Keratinocyte (primary cell): Measurements from ENCODE around the gene WNK2. TPM values are rescaled to one million over a fixed set of nuclear protein-coding genes. Genes with fewer than 3 reads are reported as not detected.

ENCODE experiments used
- DNase-seq: peaks from one replicate; pipeline ENCODE4 v3.0.0-alpha.2; 2011; ENCODE audit warnings: low read depth, missing footprints, low spot score
- FAIRE-seq: peaks from 2 replicates; lab custom pipeline; 2011; peaks lifted over from hg19 to GRCh38; lab: Jason Lieb, UNC
- H2AFZ ChIP-seq: 2 replicates; pipeline ENCODE4 v1.6.0; 2012; ENCODE audit warnings: low read length, control low read depth, inconsistent platforms; ENCODE audit not compliant: control insufficient read depth
- H3K27ac ChIP-seq: 2 replicates; pipeline ENCODE4 v1.5.1; 2011; ENCODE audit warnings: low read length; ENCODE audit not compliant: control insufficient read depth, insufficient read depth
- H3K27me3 ChIP-seq: 3 replicates; pipeline ENCODE4 v1.6.0; 2011; ENCODE audit warnings: low read length; ENCODE audit not compliant: control insufficient read depth, insufficient read depth; ENCODE audit errors: extremely low read depth
- H3K36me3 ChIP-seq, 2 experiments: 2 replicates in 1 of 2; 3 replicates in 1 of 2; pipeline ENCODE4 v1.5.1; 2011; ENCODE audit warnings: low read length in 2 of 2, mild to moderate bottlenecking in 1 of 2; ENCODE audit not compliant: control insufficient read depth in 2 of 2, insufficient read depth in 2 of 2; ENCODE audit errors: extremely low read depth in 1 of 2
- H3K4me1 ChIP-seq: 3 replicates; pipeline ENCODE4 v1.5.1; 2011; ENCODE audit warnings: low read length; ENCODE audit not compliant: control insufficient read depth, insufficient read depth; ENCODE audit errors: extremely low read depth
- H3K4me2 ChIP-seq: 3 replicates; pipeline ENCODE4 v1.6.0; 2011; ENCODE audit warnings: low read depth, low read length; ENCODE audit not compliant: control insufficient read depth, insufficient read depth; ENCODE audit errors: extremely low read depth
- H3K4me3 ChIP-seq, 3 experiments: fragments of 200-600 bp in 1 of 3; sonication (generic) in 1 of 3; 2 replicates in 2 of 3; 3 replicates in 1 of 3; pipeline ENCODE4 v1.5.1; 2011 to 2016; ENCODE audit warnings: low read length in 3 of 3, mild to moderate bottlenecking in 3 of 3, control low read depth in 2 of 3, inconsistent platforms in 1 of 3, low read depth in 1 of 3, mixed read lengths in 1 of 3, mixed run types in 1 of 3, moderate library complexity in 1 of 3; ENCODE audit not compliant: control insufficient read depth in 2 of 3, insufficient read depth in 2 of 3; ENCODE audit errors: extremely low read depth in 1 of 3
- H3K79me2 ChIP-seq: 2 replicates; pipeline ENCODE4 v1.6.0; 2012; ENCODE audit warnings: low read length; ENCODE audit not compliant: control insufficient read depth, insufficient read depth
- H3K9ac ChIP-seq: 3 replicates; pipeline ENCODE4 v1.6.0; 2011; ENCODE audit warnings: low read length; ENCODE audit not compliant: control insufficient read depth, insufficient read depth; ENCODE audit errors: extremely low read depth
- H3K9me1 ChIP-seq: 3 replicates; pipeline ENCODE4 v1.6.0; 2011; ENCODE audit warnings: low read length; ENCODE audit not compliant: control insufficient read depth, insufficient read depth; ENCODE audit errors: extremely low read depth
- H3K9me3 ChIP-seq: 2 replicates; pipeline ENCODE4 v1.5.1; 2012; ENCODE audit warnings: low read depth, low read length; ENCODE audit not compliant: control insufficient read depth
- H4K20me1 ChIP-seq: 3 replicates; pipeline ENCODE4 v1.6.0; 2011; ENCODE audit warnings: low read length; ENCODE audit not compliant: control insufficient read depth, insufficient read depth; ENCODE audit errors: extremely low read depth
- EZH2 ChIP-seq: IDR thresholded peaks from one replicate; pipeline ENCODE4 v1.6.1; 2012; ENCODE audit warnings: inconsistent platforms, mild to moderate bottlenecking, low read length, moderate library complexity
- dilution Hi-C: fragments of 300-500 bp; cut with MboI; formaldehyde crosslinking; loops from one replicate; pipeline ENCODE4 v1.7.0; 2020; ENCODE audit warnings: low sequenced_read_pairs; ENCODE audit not compliant: extremely low pct_ligation_motif_present
- polyA plus RNA-seq, 5 experiments: library from polyadenylated mRNA; depleted of rRNA in 3 of 5; stranded (reverse) in 3 of 5; stranded (forward) in 1 of 5; unstranded in 1 of 5; fragments of >200 nt; gene quantifications; 1 replicate in 1 of 5; 2 replicates in 3 of 5; 3 replicates in 1 of 5; pipeline versions ENCODE4 v1.2.1 to v1.2.3, GENCODE V29; 2011 to 2012; ENCODE audit warnings: missing spikeins in 2 of 5, low read depth in 1 of 5, low replicate concordance in 1 of 5
- TF ChIP-seq, protein P1 (sequence below), 3 experiments: IDR thresholded peaks in 1 of 3; conservative IDR thresholded peaks in 1 of 3; optimal IDR thresholded peaks in 1 of 3; 2 replicates in 2 of 3; 3 replicates in 1 of 3; pipeline versions ENCODE3 to v1.5.1; 2011; ENCODE audit warnings: low read length in 3 of 3, mild to moderate bottlenecking in 3 of 3, moderate library complexity in 2 of 3, control low read depth in 1 of 3, inconsistent platforms in 1 of 3; ENCODE audit not compliant: insufficient read depth in 2 of 3; ENCODE audit errors: extremely low read depth in 1 of 3

Gene WNK2
- polyA plus RNA-seq, 1 donor (not counting 4 experiments of a cell fraction or from before 2014, with no cell fraction given): not detected

DNA sequence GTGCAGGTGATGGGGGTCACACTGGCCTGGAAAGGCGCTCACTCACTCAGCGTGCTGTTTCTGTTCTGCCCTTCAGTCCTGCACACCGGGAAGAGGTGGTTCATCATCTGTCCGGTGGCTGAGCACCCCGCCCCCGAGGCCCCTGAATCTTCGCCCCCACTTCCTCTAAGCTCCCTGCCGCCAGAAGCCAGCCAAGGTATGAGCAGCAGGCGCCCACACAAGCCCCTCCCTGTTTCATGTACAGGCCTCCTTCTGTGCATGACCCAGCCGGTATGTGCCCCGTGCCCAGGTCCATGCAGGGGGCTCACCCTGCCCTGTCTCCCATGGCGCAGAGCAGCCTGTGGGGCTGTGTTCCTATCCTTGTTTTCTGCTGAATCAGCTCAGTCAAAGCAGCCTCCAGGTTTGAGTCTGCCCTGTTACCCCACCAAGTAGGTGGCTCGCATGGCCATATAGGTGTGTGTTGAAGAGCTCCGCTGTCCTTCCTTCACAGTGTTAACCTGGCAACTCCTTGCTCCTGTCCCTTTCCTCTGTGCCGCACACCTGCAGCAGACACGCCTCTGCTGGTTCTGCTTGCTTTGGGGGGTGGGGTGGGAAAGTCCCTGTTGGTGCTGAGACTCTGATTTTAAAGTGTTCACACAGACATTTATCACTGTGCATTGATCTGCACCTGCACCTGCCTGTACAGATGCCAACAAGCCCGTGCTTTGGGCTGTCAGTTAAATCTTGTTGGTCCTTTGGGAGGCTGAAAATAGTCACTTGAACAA is 84.8 kb downstream of the WNK2 start:
- H3K36me3 ChIP-seq: no peaks in the 10 kb centered on the region
- dilution Hi-C loops: no loop called here
- DNase-seq: no peak

DNA sequence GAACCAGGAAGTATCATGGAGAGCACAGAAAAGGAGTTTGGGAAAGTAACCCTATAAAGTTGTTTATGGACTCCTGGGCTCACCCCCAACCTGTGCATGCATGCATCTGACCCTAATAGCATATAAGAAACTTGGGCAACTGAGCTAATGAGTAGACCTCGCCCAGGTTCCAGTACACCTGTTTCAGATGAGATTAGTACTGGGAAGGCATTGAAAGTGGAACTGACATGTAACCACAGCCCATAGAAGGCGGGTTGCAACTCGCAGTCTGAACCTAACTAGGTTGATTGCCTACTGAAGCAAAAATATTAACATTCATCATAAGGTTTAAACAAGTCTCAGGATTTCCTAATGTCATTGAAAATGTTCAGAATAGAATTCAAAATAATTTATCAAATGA is 87.0 kb downstream of the WNK2 start:
- Histone ChIP-seq H3K9me3 (no peaks in the 10 kb centered on the region), H3K9ac (no peak overlapping the region), H3K9me1 (no peaks in the 10 kb centered on the region), H3K79me2 (no peaks in the 10 kb centered on the region), H3K4me1 (no peaks in the 10 kb centered on the region), H2AFZ (no peak overlapping the region), H3K4me2 (no peak overlapping the region), H3K36me3 (no peaks in the 10 kb centered on the region), H3K27me3 (peaks cover 32% of the 10 kb centered on the region), H3K27ac (no peak overlapping the region), H4K20me1 (no peaks in the 10 kb centered on the region), H3K4me3 (no peak overlapping the region)
- dilution Hi-C loops: no loop called here
- TF ChIP-seq EZH2: no peak
- TF ChIP-seq, protein P1, sequence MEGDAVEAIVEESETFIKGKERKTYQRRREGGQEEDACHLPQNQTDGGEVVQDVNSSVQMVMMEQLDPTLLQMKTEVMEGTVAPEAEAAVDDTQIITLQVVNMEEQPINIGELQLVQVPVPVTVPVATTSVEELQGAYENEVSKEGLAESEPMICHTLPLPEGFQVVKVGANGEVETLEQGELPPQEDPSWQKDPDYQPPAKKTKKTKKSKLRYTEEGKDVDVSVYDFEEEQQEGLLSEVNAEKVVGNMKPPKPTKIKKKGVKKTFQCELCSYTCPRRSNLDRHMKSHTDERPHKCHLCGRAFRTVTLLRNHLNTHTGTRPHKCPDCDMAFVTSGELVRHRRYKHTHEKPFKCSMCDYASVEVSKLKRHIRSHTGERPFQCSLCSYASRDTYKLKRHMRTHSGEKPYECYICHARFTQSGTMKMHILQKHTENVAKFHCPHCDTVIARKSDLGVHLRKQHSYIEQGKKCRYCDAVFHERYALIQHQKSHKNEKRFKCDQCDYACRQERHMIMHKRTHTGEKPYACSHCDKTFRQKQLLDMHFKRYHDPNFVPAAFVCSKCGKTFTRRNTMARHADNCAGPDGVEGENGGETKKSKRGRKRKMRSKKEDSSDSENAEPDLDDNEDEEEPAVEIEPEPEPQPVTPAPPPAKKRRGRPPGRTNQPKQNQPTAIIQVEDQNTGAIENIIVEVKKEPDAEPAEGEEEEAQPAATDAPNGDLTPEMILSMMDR (optimal IDR thresholded peaks at IDR 0.05 in 1 of 3, IDR thresholded peaks at IDR 0.05 in 1 of 3, conservative IDR thresholded peaks at IDR 0.05 in 1 of 3; ENCODE audit: extremely low read depth in 1 of 3, insufficient read depth in 2 of 3, low read length in 3 of 3): no peak
- no peak for DNase-seq
- no peak for FAIRE-seq

More for the DNA sequence above, 84.8 kb downstream of the WNK2 start:
- H4K20me1 ChIP-seq: no peaks in the 10 kb centered on the region
- H3K27me3 ChIP-seq: peaks cover 32% of the 10 kb centered on the region
- no peaks in the 10 kb centered on the region for H3K79me2 ChIP-seq
- no peak for FAIRE-seq
- no peak overlapping the region for H3K27ac ChIP-seq
- no peak overlapping the region for H3K9ac ChIP-seq
- H3K9me1 ChIP-seq: no peaks in the 10 kb centered on the region
- H2AFZ ChIP-seq: no peak overlapping the region
- H3K4me2 ChIP-seq: no peak overlapping the region
- no peak overlapping the region for H3K4me3 ChIP-seq
- H3K4me1 ChIP-seq: no peaks in the 10 kb centered on the region
- H3K9me3 ChIP-seq: no peaks in the 10 kb centered on the region
- TF ChIP-seq, protein P1 (optimal IDR thresholded peaks at IDR 0.05 in 1 of 3, IDR thresholded peaks at IDR 0.05 in 1 of 3, conservative IDR thresholded peaks at IDR 0.05 in 1 of 3; ENCODE audit: extremely low read depth in 1 of 3, insufficient read depth in 2 of 3, low read length in 3 of 3): no peak
